GM12878 (cell line): ENCODE data around the gene COL13A1. TPM values are rescaled to one million over a fixed set of nuclear protein-coding genes. Genes with fewer than 3 reads are reported as not detected.

ENCODE experiments used
- ATAC-seq: fragments of 200-7000 bp; cut with Tn5 transposase; 3 replicates; pipeline ENCODE4 v1.9.1; 2020; ENCODE audit warnings: mild to moderate bottlenecking, moderate library complexity
- BruUV-seq: library from RNA; stranded (reverse); fragments of 400-500 nt; replicated peaks from 2 replicates; lab custom pipeline; 2021; lab: Mats Ljungman, UMichigan
- CTCF ChIA-PET: fragments of 300-600 bp; sonication (Branson Sonifier 250); formaldehyde crosslinking; extraction: SDS; loops from one replicate; lab custom pipeline; 2021; ENCODE audit warnings: inconsistent platforms; lab: Yijun Ruan, JAX
- POLR2A ChIA-PET: fragments of 350-600 bp; formaldehyde crosslinking; extraction: SDS; loops from one replicate; lab custom pipeline; 2021; ENCODE audit warnings: inconsistent platforms; lab: Charles Lee
- RAD21 ChIA-PET: fragments of 300-600 bp; sonication (Branson Sonifier 250); formaldehyde crosslinking; loops from one replicate; lab custom pipeline; 2023; ENCODE audit warnings: antibody characterized with exemption; ENCODE audit not compliant: unreplicated experiment; lab: Charles Lee
- SMC1A ChIA-PET: fragments of 300-600 bp; sonication (Branson Sonifier 250); formaldehyde crosslinking; loops from one replicate; lab custom pipeline; 2023; ENCODE audit not compliant: unreplicated experiment, uncharacterized antibody; lab: Charles Lee
- DNase-seq: peaks from one replicate; pipeline ENCODE4 v3.0.0-alpha.2; 2011; ENCODE audit warnings: low read depth, low spot score
- FAIRE-seq: peaks from 3 replicates; lab custom pipeline; 2011; peaks lifted over from hg19 to GRCh38; lab: Jason Lieb, UNC
- H2AFZ ChIP-seq: 2 replicates; pipeline ENCODE4 v1.6.0; 2011; ENCODE audit warnings: low read depth, low read length, control low read depth; ENCODE audit not compliant: control insufficient read depth
- H3K27ac ChIP-seq: 2 replicates; pipeline ENCODE4 v1.5.1; 2011; ENCODE audit warnings: control low read depth; ENCODE audit not compliant: control insufficient read depth, insufficient read depth
- H3K27me3 ChIP-seq, 2 experiments: replicated peaks in 1 of 2; 2 replicates each; pipeline versions ENCODE4 v1.6.0 to v1.6.1; 2011; ENCODE audit warnings: low read length in 1 of 2; ENCODE audit not compliant: control insufficient read depth in 2 of 2, insufficient read depth in 2 of 2
- H3K36me3 ChIP-seq, 2 experiments: 2 replicates each; pipeline ENCODE4 v1.5.1; 2011; ENCODE audit warnings: low read length in 1 of 2; ENCODE audit not compliant: control insufficient read depth in 2 of 2, insufficient read depth in 2 of 2
- H3K4me1 ChIP-seq: 2 replicates; pipeline ENCODE4 v1.6.1; 2011; ENCODE audit warnings: mild to moderate bottlenecking, low read length, moderate library complexity, mixed read lengths; ENCODE audit not compliant: control insufficient read depth, insufficient read depth
- H3K4me2 ChIP-seq: 2 replicates; pipeline ENCODE4 v1.6.0; 2011; ENCODE audit warnings: control low read depth; ENCODE audit not compliant: control insufficient read depth, insufficient read depth
- H3K4me3 ChIP-seq: fragments of 200-600 bp; sonication (generic); 2 replicates; pipeline ENCODE4 v1.5.1; 2016
- H3K79me2 ChIP-seq: 2 replicates; pipeline ENCODE4 v1.6.0; 2011; ENCODE audit warnings: low read length; ENCODE audit not compliant: control insufficient read depth, insufficient read depth
- H3K9ac ChIP-seq: 2 replicates; pipeline ENCODE4 v1.8.0; 2011; ENCODE audit warnings: low read length, control low read depth, mixed read lengths; ENCODE audit not compliant: control insufficient read depth, insufficient read depth
- H3K9me3 ChIP-seq: replicated peaks from 3 replicates; pipeline ENCODE4 v1.5.1; 2011; ENCODE audit warnings: mild to moderate bottlenecking, low read length; ENCODE audit not compliant: control insufficient read depth, insufficient read depth
- H4K20me1 ChIP-seq: 2 replicates; pipeline ENCODE4 v1.6.0; 2011; ENCODE audit not compliant: control insufficient read depth, insufficient read depth
- ATF2 ChIP-seq: IDR thresholded peaks from 2 replicates; pipeline ENCODE4 v1.6.1; 2012; ENCODE audit warnings: low read length, inconsistent platforms
- ATF7 ChIP-seq: fragments of 450-650 bp; IDR thresholded peaks from 2 replicates; pipeline ENCODE4 v1.6.1; 2016; ENCODE audit warnings: low read depth, mild to moderate bottlenecking
- BCL11A ChIP-seq: IDR thresholded peaks from 2 replicates; pipeline ENCODE4 v1.6.1; 2011; ENCODE audit warnings: low read depth, low read length
- FOS ChIP-seq: IDR thresholded peaks from 3 replicates; pipeline ENCODE4 v1.6.1; 2011; ENCODE audit warnings: borderline replicate concordance; ENCODE audit not compliant: insufficient read length; ENCODE audit errors: extremely low read depth
- GABPA ChIP-seq: IDR thresholded peaks from 2 replicates; pipeline ENCODE4 v1.6.1; 2014; ENCODE audit warnings: antibody characterized with exemption, low read depth, mild to moderate bottlenecking, inconsistent platforms
- JUND ChIP-seq: IDR thresholded peaks from 2 replicates; pipeline ENCODE4 v1.6.1; 2012; ENCODE audit warnings: low read depth, mild to moderate bottlenecking, low read length, improper control_type of control experiment, moderate library complexity
- KAT2A ChIP-seq: conservative IDR thresholded peaks from 2 replicates; pipeline ENCODE4 v1.6.1; 2011; ENCODE audit warnings: low read depth, low read length; ENCODE audit not compliant: control insufficient read depth
- MEF2A ChIP-seq: IDR thresholded peaks from 2 replicates; pipeline ENCODE4 v1.6.1; 2011; ENCODE audit warnings: low read depth, mild to moderate bottlenecking, low read length, moderate library complexity; ENCODE audit not compliant: insufficient read depth
- MYB ChIP-seq: fragments of 150-350 bp; IDR thresholded peaks from 2 replicates; pipeline ENCODE4 v1.6.1; 2014; ENCODE audit warnings: mild to moderate bottlenecking, low read depth, low read length, borderline replicate concordance
- NFYA ChIP-seq: IDR thresholded peaks from 2 replicates; pipeline ENCODE4 v1.6.1; 2011; ENCODE audit warnings: low read depth, mild to moderate bottlenecking, low read length, improper control_type of control experiment, borderline replicate concordance
- NR2C1 ChIP-seq: fragments of 450-650 bp; IDR thresholded peaks from 2 replicates; pipeline ENCODE4 v1.6.1; 2017; ENCODE audit warnings: antibody characterized with exemption, mild to moderate bottlenecking, moderate library complexity
- POU2F2 ChIP-seq: IDR thresholded peaks from 3 replicates; pipeline ENCODE4 v1.6.1; 2011; ENCODE audit warnings: low read depth, mild to moderate bottlenecking, low read length, borderline replicate concordance
- RAD51 ChIP-seq: fragments of 450-650 bp; IDR thresholded peaks from 2 replicates; pipeline ENCODE4 v1.6.1; 2016; ENCODE audit warnings: moderate library complexity, mild to moderate bottlenecking, inconsistent platforms
- SP1 ChIP-seq: IDR thresholded peaks from one replicate; pipeline ENCODE4 v1.6.1; 2011; ENCODE audit warnings: low read depth, low read length
- WRNIP1 ChIP-seq: IDR thresholded peaks from 2 replicates; pipeline ENCODE4 v1.6.1; 2011; ENCODE audit warnings: low read depth, low read length, improper control_type of control experiment, borderline replicate concordance
- ZBTB11 ChIP-seq: fragments of 450-650 bp; formaldehyde crosslinking; IDR thresholded peaks from 2 replicates; pipeline ENCODE4 v1.5.0; 2022; ENCODE audit warnings: mild to moderate bottlenecking, missing genetic modification characterization
- ZBTB33 ChIP-seq: fragments of 450-650 bp; IDR thresholded peaks from 2 replicates; pipeline ENCODE4 v1.6.1; 2017; ENCODE audit warnings: mild to moderate bottlenecking
- ZNF24 ChIP-seq: fragments of 450-650 bp; IDR thresholded peaks from 2 replicates; pipeline ENCODE4 v1.6.1; 2017; ENCODE audit warnings: antibody characterized with exemption, mild to moderate bottlenecking
- ZNF384 ChIP-seq: IDR thresholded peaks from 2 replicates; pipeline ENCODE4 v1.6.1; 2012; ENCODE audit warnings: low read depth, mild to moderate bottlenecking, low read length, improper control_type of control experiment, borderline replicate concordance
- WGBS: methylation state at CpG from one replicate; pipeline ENCODE4 v1.1.6; 2016; ENCODE audit warnings: low lambda C conversion rate; ENCODE audit not compliant: insufficient replicate concordance, insufficient coverage; ENCODE audit errors: missing lambda C conversion rate; 5-methylcytosine and 5-hydroxymethylcytosine counted together
- in situ Hi-C: fragments of 300-500 bp; cut with MboI; formaldehyde crosslinking; loops from 9 replicates; pipeline ENCODE4 v1.14.3; 2018; ENCODE audit warnings: mixed read lengths
- intact Hi-C: fragments of 100-400 bp; cut with micrococcal nuclease; formaldehyde crosslinking; loops from one replicate; pipeline ENCODE4 v1.14.2; 2022; ENCODE audit not compliant: unreplicated experiment
- polyA plus RNA-seq, 11 experiments: library from polyadenylated mRNA; depleted of rRNA in 4 of 11; unstranded in 6 of 11; stranded (reverse) in 5 of 11; fragments of >200 nt; fragmentation: Nextera tagmentation in 4 of 11; fragmentation: Illumina TruSeq in 1 of 11; extraction: Ambion mirVana in 4 of 11; extraction: Trizol in 1 of 11; gene quantifications; 1 replicate in 1 of 11; 2 replicates in 10 of 11; pipeline versions ENCODE4 v1.2.1 to v1.2.3, GENCODE V29; 2011 to 2016; ENCODE audit warnings: inconsistent platforms in 2 of 11, missing spikeins in 2 of 11, low read depth in 1 of 11
- total RNA-seq, 4 experiments: library from RNA; depleted of rRNA in 3 of 4; stranded (reverse); fragments of >200 nt in 3 of 4; fragmentation: Illumina TruSeq in 1 of 4; extraction: Trizol in 1 of 4; gene quantifications; 2 replicates each; pipeline versions ENCODE4 v1.2.1 to v1.2.3, GENCODE V29; 2013 to 2021

COL13A1 gene
- total and polyA plus RNA-seq, 10 of the 15 experiments (the other 5 are each of a cell fraction or from before 2014, with no cell fraction given), result 0.03 to 0.15 (median 0.05) TPM; not detected in 7

- ATAC-seq (no peak), DNase-seq (no peak), FAIRE-seq (no peak)
- ChIA-PET CTCF (no interaction called here), RAD21 (no interaction called here), SMC1A (no interaction called here), POLR2A (no interaction called here)
- in situ Hi-C loops (no loop called here), intact Hi-C loops (no loop called here)
- Histone ChIP-seq H2AFZ (no peak overlapping the region), H3K27ac (no peak overlapping the region), H3K9me3 (no peaks in the 10 kb centered on the region), H3K36me3 (no peaks in the 10 kb centered on the region), H3K4me3 (no peak overlapping the region), H3K79me2 (no peaks in the 10 kb centered on the region), H3K27me3 (peaks cover 0 to 6% of the 10 kb centered on the region in 2 experiments; a peak in 2 of 4 replicates), H3K4me1 (no peaks in the 10 kb centered on the region), H3K9ac (no peak overlapping the region), H4K20me1 (no peaks in the 10 kb centered on the region), H3K4me2 (no peak overlapping the region)
- WGBS, result 0% methylated on average over 12 of the region's 12 CpGs
- TF ChIP-seq MEF2A, result no peak
- no peak for TF ChIP-seq ZBTB11
- TF ChIP-seq POU2F2, result no peak
- no peak for TF ChIP-seq RAD51
- no peak for TF ChIP-seq BCL11A
- TF ChIP-seq KAT2A, result no peak
- TF ChIP-seq SP1, result no peak
- TF ChIP-seq ATF7, result no peak
- no peak for TF ChIP-seq NR2C1
- TF ChIP-seq MYB, result no peak
- no peak for TF ChIP-seq WRNIP1
- TF ChIP-seq NFYA, result no peak
- no peak for TF ChIP-seq ZNF24
- no peak for TF ChIP-seq ATF2
- no peak for TF ChIP-seq FOS
- TF ChIP-seq GABPA, result no peak
- no peak for TF ChIP-seq ZNF384
- no peak for TF ChIP-seq JUND
- no peak for TF ChIP-seq ZBTB33
- BruUV-seq, result no TSS peak
Measured at GRCh38 chr10:69888882-69889584, 87.3 kb downstream of the COL13A1 start.
